ENCODE measurements around the gene STXBP6. TPM values are rescaled to one million over a fixed set of nuclear protein-coding genes. Genes with fewer than 3 reads are reported as not detected.

The STXBP6 gene
- total and polyA plus RNA-seq, 2 experiments from 2014 or later = 19.7 to 29.0 TPM

- DNase-seq (ENCODE audit: low spot score) = no peak
- Mint-ChIP-seq H3K36me3 (ENCODE audit: low read depth) (no peaks in the 10 kb centered on the region), H3K4me1 (peaks cover 20% of the 10 kb centered on the region), H3K27me3 (ENCODE audit: insufficient read depth, low read depth, poor library complexity) (peaks cover 12% of the 10 kb centered on the region), H3K27ac (peak overlapping the region; percentile 37; the same call in 1 of the 2 replicates), H3K9me3 (no peaks in the 10 kb centered on the region; the same call in 2 of the 3 replicates), H3K4me3 (no peak overlapping the region)
- Histone ChIP-seq H3K4me1 (ENCODE audit: insufficient read depth) (peaks cover 20% of the 10 kb centered on the region), H3K36me3 (ENCODE audit: insufficient read depth) (no peaks in the 10 kb centered on the region; the same call in 1 of the 2 replicates), H3K4me2 (no peak overlapping the region), H3K27ac (ENCODE audit: low read depth) (no peak overlapping the region), H3K4me3 (no peak overlapping the region), H3F3A (replicated peaks; ENCODE audit: low read depth) (no peaks in the 10 kb centered on the region), H4K20me1 (replicated peaks; ENCODE audit: insufficient read depth) (peaks cover 8% of the 10 kb centered on the region; the same call in 1 of the 2 replicates), H2AFZ (no peak overlapping the region), H3K79me2 (replicated peaks; ENCODE audit: insufficient read depth) (peaks cover 39% of the 10 kb centered on the region), H3K9me2 (ENCODE audit: insufficient read depth) (no peaks in the 10 kb centered on the region), H3K27me3 (ENCODE audit: insufficient read depth) (peaks cover 24% of the 10 kb centered on the region)
- no peak for TF ChIP-seq ZNF114 (CRISPR knock-in tag; IDR thresholded peaks at IDR 0.05)
- TF ChIP-seq REST (IDR thresholded peaks at IDR 0.05; ENCODE audit: unreplicated experiment) = no peak
- TF ChIP-seq CTCF (conservative IDR thresholded peaks at IDR 0.05; ENCODE audit: low read depth in 2 of 2) = no peak
- no peak for TF ChIP-seq JUNB (IDR thresholded peaks at IDR 0.05; ENCODE audit: unreplicated experiment)
- no peak for TF ChIP-seq EZH2phosphoT487 (IDR thresholded peaks at IDR 0.05; ENCODE audit: unreplicated experiment)
- TF ChIP-seq CREB1 (CRISPR knock-in tag; IDR thresholded peaks at IDR 0.05; ENCODE audit: low read depth) = no peak
- TF ChIP-seq ZNF462 (CRISPR knock-in tag; IDR thresholded peaks at IDR 0.05) = no peak
- no peak for TF ChIP-seq EZH2 (IDR thresholded peaks at IDR 0.05; ENCODE audit: low read depth, unreplicated experiment)
- no peak for TF ChIP-seq ZNF331 (CRISPR knock-in tag; IDR thresholded peaks at IDR 0.05; ENCODE audit: low read depth)
- ATAC-seq = no peak
These were observed 5.7 kb downstream of the STXBP6 start for GRCh38 chr14:25044106-25044698.

All from GM23338 (cell line).